Embryonic facial prominence (tissue), 1 donor: ENCODE data around the gene LRFN4.

Experiments used
- DNase-seq: peaks from one replicate; pipeline ENCODE4 v3.0.0-alpha.2; 2016; ENCODE audit errors: extremely low spot score

Gene LRFN4

GRCh38 chr11:66845143-66845875 lies 11.6 kb upstream of the LRFN4 start:
- no peak for DNase-seq

GRCh38 chr11:66845876-66846212 lies 11.0 kb upstream of the LRFN4 start:
- DNase-seq: no peak

- no peak for DNase-seq
These were observed 10.2 kb upstream of the LRFN4 start for GRCh38 chr11:66846671-66847091.

- DNase-seq: no peak
These were observed 9.2 kb upstream of the LRFN4 start for GRCh38 chr11:66847461-66848232.

DNA sequence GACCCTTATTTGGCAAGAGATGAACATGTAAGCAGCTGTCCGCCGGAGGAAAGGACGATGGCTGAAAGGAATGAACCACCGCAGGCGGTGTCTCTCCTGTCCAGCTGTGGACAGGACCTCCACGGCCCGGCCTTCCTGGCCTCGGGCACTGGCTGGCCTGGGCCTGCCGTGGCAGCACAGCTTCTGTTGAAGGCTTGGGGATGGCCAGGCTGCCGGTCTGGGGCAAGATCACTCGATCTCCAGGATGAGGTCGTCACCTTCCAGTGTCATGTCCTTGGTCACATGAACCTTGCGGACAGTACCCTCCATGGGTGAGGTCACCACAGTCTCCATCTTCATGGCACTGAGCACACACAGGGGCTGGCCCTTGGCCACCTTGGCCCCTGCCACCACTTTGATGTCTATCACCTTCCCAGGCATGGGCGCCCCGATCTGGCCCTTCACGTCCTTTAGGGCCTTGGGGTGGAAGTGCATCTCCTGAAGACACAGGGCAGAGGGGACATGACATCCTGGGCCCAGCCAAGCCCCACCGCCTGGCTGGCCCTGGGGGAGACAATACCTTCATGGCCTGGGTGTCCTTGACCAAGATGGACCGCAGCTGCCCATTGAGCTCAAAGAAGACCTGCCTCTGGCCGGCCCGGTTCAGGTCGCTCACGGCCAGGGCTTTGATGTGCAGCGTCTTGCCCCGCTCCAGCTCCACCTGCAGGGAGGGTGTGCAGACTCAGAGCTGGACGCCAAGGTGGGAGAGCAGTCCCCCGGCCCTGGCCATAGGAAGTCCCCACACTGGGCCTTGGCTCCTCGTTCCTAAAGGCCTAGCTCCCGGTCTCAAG lies 8.0 kb upstream of the LRFN4 start:
- no peak for DNase-seq

DNA sequence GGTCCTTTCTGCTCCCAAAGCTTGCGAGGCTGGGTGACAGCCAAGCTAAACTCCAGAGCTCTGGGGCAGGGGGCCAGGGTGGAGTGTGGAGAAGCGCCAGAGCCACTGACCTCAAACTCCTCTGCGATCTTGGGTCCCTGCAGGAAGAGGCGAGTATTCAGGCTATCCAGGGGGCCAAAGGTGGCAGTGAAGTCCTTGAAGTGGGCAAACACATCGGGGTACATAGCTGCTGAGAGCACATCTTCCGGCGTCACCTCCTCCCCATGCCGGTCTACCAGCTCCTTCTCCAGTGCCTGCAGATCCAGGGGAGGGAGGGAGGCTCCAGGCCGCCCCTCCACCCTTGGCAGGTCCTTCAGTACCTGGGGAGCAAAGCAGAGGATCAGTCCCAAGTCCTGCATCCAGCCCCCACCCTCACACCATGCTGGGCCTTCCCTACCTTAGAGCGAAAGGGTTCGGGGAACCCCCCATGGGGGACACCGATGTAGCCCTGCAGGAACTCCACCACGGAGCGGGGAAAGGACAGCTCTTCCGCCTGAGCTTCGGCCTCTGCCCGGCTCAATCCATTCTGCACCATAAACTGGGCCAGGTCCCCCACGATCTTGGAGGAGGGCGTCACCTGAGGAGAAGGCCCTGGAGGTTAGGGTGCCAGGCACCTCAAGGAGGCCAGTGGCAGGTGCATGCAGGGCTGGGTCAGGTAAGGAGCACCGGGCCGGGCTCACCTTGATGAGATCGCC lies 7.2 kb upstream of the LRFN4 start:
- no peak for DNase-seq

GRCh38 chr11:66850235-66850587 lies 6.7 kb upstream of the LRFN4 start:
- no peak for DNase-seq

DNA sequence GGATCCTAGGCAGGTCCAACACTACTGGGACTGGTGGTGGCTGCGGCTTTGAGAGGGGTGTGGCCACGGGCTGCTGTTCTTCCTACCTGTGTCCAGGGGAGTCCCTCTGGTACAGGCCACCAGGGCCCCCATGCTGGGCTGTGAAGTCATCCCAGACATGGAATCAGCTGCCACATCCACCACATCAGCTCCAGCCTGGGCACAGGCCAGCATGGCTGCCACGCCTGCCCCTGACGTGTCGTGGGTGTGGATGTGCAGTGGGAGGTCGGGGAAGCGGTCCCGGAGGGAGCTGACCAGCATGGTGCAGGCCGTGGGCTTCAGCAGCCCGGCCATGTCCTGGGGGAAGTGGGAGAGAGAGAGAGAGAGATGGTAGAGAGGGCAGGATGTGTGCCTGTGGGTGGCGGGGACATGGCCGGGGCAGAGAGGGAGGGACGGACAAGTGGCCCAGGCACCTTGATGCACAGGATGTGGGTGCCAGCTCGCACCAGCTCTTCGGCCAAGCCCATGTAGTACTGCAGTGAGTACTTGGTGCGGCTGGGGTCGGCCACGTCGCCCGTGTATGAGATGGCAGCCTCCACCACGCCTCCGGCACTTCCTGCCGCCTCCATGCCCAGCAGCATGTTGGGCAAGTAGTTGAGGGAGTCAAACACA lies 6.2 kb upstream of the LRFN4 start:
- no peak for DNase-seq

DNA sequence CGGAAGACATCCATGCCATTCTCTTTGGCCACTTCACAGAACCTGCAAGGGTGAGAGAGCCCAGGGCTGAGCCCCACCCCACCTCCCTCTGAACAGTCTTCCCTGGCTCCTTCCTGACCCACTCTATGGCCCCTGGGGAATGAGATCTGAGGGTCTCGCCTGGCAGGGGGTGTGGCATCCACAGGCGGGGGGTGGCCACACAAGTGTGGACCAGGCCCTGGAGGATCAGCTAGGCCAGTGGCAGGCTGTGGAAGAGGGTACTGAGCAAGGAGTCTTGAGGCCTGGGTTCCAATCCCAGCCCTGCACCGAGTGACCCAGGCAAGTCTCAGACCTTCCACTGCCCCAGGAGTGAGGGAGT lies 5.6 kb upstream of the LRFN4 start:
- no peak for DNase-seq

DNA sequence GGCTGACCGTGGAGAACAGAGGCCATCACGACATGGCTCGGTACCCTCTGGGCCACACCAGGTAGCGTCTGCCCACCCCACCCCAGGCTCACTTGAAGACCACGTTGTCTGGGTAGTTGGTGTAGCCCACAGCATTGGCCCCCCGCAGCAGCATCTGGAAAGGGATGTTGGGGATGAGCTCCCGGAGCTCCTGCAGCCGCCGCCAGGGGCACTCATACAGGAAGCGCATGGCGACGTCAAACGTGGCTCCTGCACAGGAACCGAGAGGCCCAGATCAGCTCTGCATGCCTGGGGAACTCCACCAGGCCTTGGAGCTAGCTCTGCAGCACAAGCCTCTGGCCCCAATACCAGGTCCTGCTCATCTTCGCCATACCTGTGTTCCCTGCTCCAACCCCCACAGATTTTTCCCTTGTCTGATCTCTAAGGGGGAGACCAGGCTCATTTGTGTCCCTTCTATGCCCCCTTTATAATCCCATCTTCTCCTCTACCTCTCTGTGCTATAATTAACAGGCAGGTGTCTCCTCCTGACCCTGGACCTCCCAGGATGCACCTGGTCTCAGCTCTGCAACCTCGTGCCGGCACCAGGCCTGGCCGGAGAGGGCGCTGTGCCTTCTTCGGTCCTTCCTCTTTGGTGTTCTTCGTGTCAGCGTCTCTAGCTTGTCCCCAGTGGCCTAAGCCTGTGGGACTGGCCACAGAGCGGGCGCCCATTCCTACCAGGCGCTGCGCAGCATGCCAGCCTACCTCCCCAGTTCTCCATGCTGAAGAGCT lies 5.0 kb upstream of the LRFN4 start:
- no peak for DNase-seq

DNA sequence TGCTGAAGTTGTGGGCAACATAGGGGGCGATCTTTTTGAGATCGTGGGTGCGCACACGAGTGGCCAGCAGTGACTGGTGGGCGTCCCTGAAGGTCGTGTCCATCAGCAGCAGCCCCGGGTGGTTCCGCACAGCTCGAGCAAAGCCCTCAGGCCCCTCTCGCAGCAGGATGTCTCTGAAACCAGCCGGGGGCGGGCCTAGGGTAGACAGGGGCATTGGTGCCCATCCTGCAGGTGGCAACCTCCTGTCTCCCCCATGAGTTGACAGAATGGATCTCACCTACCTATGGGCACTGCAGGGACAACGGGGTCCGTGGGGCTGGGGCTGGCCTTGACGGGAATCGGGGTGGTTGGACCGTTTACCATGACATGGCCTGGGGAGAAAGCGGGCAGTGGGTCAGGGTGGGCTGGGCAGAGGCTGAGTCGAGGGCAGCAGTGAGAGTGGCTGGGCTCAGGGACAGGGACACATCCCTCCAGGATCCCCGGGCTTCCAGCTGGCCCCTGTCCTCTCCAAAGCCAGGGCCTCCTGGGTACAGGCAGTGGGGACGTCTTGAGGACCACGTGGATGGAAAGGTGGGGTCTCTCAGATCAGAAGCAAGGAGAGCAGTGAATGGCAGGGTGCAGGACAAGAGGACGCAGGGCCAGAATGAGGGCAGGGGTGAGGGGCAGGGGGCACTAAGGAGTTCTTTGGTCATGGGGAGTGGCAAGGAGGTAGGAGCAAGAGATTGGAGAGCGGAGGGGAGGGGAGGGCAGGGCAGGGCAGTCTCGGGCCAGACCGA lies 4.2 kb upstream of the LRFN4 start:
- no peak for DNase-seq

- DNase-seq: no peak
These were observed 3.3 kb upstream of the LRFN4 start for GRCh38 chr11:66853242-66854229.

DNA sequence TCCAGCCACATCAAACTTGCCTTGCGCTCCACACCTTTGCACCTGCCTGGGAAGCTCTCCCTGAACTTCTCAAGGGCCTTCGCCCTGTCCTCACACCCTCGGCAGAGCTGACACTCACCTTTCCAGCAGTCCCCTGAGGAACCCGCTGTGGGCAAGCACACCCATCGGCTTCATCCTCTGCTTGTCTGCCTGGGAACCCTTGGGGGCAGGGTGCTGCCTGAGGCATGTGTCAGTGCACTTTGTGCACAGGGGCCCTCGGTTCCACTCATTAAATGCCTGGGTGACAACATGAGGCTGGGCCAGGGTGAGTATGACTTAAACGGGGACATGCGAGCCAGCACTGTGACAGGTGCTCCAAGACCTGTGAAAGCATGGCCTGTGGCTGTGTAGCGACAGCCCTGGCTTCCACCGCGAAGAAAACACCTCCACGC lies 2.6 kb upstream of the LRFN4 start:
- no peak for DNase-seq

DNA sequence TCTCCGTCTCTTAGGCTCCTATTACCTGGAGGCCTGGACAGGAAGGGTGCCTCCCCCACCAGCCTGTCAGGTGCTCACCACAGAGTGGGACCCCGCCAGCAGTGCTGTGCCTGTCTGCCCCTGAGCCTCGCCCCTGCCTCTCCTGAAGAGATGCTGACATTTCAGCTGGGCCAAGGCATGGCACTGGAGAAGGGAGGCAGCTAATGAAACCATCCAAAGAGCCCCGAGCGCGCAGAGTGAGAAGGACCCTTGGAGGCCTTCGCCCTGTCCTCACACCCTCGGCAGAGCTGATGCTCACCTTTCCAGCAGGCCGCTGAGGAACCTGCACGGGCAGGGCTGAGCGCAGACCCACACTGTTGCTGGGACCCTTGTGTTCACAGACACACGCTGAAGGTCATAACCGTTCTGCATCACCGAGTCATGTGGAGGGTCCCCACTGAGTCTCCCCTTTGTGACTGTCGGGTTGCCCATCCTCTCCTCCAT lies 2.1 kb upstream of the LRFN4 start:
- no peak for DNase-seq

GRCh38 chr11:66855574-66856495 lies 1.0 kb upstream of the LRFN4 start:
- peak; percentile 31 for DNase-seq

- DNase-seq: no peak
These were observed 516 bp downstream of the LRFN4 start for GRCh38 chr11:66857234-66857926.

- DNase-seq: no peak
These were observed 992 bp downstream of the LRFN4 start for GRCh38 chr11:66857927-66858185.
